Activated T-helper 1 cell treated with anti-CD3 and anti-CD28 coated beads, Interleukin-12 subunit alpha, Interleukin-12 subunit beta, Interleukin-2, Interleukin-4 antibody, amounts not matched to agents 30 ng/mL and 10 ng/mL and 1 ng/mL, durations not matched to agents 14 hours and 24 hours and 36 hours (primary cell): ENCODE measurements around the gene SUSD1. TPM values are rescaled to one million over a fixed set of nuclear protein-coding genes. Genes with fewer than 3 reads are reported as not detected.

ENCODE experiments used
- DNase-seq: peaks from one replicate; pipeline ENCODE4 v3.0.0; 2021; ENCODE audit warnings: low spot score
- H3K27ac Mint-ChIP-seq: one replicate; pipeline ENCODE4 v1.8.0; 2021; ENCODE audit warnings: mild to moderate bottlenecking, mixed read lengths
- H3K27me3 Mint-ChIP-seq: one replicate; pipeline ENCODE4 v1.8.0; 2022; ENCODE audit warnings: mild to moderate bottlenecking, moderate library complexity, mixed read lengths; ENCODE audit not compliant: insufficient read depth
- H3K36me3 Mint-ChIP-seq: one replicate; pipeline ENCODE4 v1.8.0; 2021; ENCODE audit warnings: low read depth, mixed read lengths
- H3K4me1 Mint-ChIP-seq: one replicate; pipeline ENCODE4 v1.8.0; 2021; ENCODE audit warnings: low read depth, mixed read lengths
- H3K4me3 Mint-ChIP-seq: one replicate; pipeline ENCODE4 v1.8.0; 2021; ENCODE audit warnings: mild to moderate bottlenecking, moderate library complexity, mixed read lengths
- H3K9me3 Mint-ChIP-seq: one replicate; pipeline ENCODE4 v1.8.0; 2021; ENCODE audit warnings: mixed read lengths
- intact Hi-C: fragments of 100-400 bp; cut with micrococcal nuclease; formaldehyde crosslinking; loops from one replicate; pipeline ENCODE4 v1.15.1; 2024
- total RNA-seq: library from RNA; stranded (reverse); gene quantifications from 2 replicates; pipeline ENCODE4 v1.2.3, GENCODE V29; 2022

Gene SUSD1
- total RNA-seq, 1 donor from 2014 or later: 3.7 TPM

- intact Hi-C loops: loop anchor here (10.0 kb wide), 3 partner anchors 399 to 1481 kb away; partner anchors contain the start of genes DNAJC25 and ECPAS
- Mint-ChIP-seq H3K4me1 (peaks cover 75% of the 10 kb centered on the region), H3K27me3 (peaks cover 10% of the 10 kb centered on the region), H3K27ac (no peak overlapping the region), H3K9me3 (no peaks in the 10 kb centered on the region), H3K36me3 (peaks cover 10% of the 10 kb centered on the region), H3K4me3 (no peak overlapping the region)
- DNase-seq: no peak
Observed at GRCh38 chr9:112033237-112034215, 141.6 kb downstream of the SUSD1 start.

- Mint-ChIP-seq H3K4me1 (peaks cover 75% of the 10 kb centered on the region), H3K36me3 (peaks cover 12% of the 10 kb centered on the region), H3K27ac (no peak overlapping the region), H3K27me3 (peaks cover 12% of the 10 kb centered on the region), H3K4me3 (no peak overlapping the region), H3K9me3 (no peaks in the 10 kb centered on the region)
- intact Hi-C loops: loop anchor here (1.0 to 10.0 kb wide), 4 partner anchors 40 to 1482 kb away; partner anchors contain the start of genes DNAJC25 and ECPAS
- no peak for DNase-seq
Observed at GRCh38 chr9:112032743-112033142, 142.4 kb downstream of the SUSD1 start.

GRCh38 chr9:112032009-112032408, 143.1 kb downstream of the SUSD1 start:
- intact Hi-C loops: loop anchor here (1.0 to 10.0 kb wide), 4 partner anchors 40 to 1483 kb away; partner anchors contain the start of genes DNAJC25 and ECPAS
- no peak overlapping the region for H3K4me3 Mint-ChIP-seq
- H3K27me3 Mint-ChIP-seq: peaks cover 12% of the 10 kb centered on the region
- no peak overlapping the region for H3K27ac Mint-ChIP-seq
- no peaks in the 10 kb centered on the region for H3K9me3 Mint-ChIP-seq
- H3K4me1 Mint-ChIP-seq: peaks cover 69% of the 10 kb centered on the region
- peaks cover 12% of the 10 kb centered on the region for H3K36me3 Mint-ChIP-seq
- no peak for DNase-seq

DNA sequence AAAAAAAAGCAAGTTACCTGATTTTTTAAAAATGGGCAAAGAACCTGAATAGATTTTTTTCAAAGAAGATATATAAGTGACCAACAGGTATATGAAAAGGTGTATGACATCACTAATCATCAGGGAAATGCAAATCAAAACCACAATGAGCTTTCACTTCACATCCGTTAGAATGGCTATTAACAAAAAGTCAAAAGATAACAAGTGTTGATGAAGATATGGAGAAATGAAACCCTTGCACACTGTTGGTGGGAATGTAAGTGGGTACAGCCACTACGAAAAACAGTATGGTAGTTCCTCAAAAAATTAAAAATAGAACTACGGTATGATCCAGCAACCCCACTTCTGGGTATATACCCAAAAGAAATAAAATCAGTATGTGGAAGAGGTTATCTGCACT, 143.7 kb downstream of the SUSD1 start:
- no peak overlapping the region for H3K27ac Mint-ChIP-seq
- peaks cover 66% of the 10 kb centered on the region for H3K4me1 Mint-ChIP-seq
- no peaks in the 10 kb centered on the region for H3K9me3 Mint-ChIP-seq
- H3K4me3 Mint-ChIP-seq: no peak overlapping the region
- peaks cover 12% of the 10 kb centered on the region for H3K36me3 Mint-ChIP-seq
- no peak for DNase-seq
- intact Hi-C loops: loop anchor here (10.0 kb wide), 3 partner anchors 397 to 1483 kb away; partner anchors contain the start of genes DNAJC25 and ECPAS
- H3K27me3 Mint-ChIP-seq: peaks cover 12% of the 10 kb centered on the region

- intact Hi-C loops: loop anchor here (1.0 to 10.0 kb wide), 9 partner anchors 7 to 1485 kb away; partner anchors contain the start of genes DNAJC25 and ECPAS
Observed at GRCh38 chr9:112029921-112030444, 145.1 kb downstream of the SUSD1 start.

DNA sequence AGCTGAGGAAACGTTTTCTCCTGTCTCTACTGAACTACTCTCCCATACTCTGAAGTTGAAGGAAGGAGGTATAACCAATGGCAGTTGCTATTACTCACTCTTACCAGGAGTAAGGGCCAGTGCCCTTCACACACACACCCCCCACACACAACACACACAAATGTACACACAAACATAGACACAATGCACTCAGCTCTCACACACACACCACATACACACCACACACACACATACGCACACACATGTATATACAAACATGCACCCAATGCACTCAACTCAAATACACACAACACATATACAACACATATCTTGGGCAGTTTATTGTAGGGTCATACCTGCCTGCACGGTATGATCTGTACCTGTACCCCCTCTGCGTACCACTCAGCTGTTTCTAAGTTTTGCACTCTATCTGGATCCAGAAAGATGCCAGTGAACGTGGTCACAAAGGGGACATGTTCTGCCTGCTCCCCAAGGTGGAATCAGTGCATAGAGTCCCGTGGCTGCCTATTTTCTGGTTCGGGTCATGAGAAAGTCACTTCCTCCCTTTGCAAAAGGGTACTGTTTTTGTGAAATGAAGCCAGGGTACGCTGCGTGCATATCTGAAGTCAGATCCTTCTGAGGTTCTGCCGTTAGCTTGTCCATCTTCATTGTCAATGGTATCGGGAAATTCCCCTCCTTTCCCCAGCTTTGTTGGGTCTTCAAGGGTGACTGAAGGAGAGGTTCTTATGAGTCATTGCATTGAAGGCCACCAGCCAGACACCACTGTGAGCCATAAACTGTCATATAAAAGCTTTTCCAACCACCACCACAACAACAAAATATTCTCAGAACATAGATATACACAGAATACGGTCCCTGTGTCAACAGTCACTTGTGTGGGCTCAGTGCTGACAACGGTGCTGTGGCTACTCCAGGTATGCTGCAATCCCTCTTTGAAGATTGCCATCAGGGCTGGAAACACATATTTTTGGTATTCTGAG, 146.6 kb downstream of the SUSD1 start:
- DNase-seq: peak; percentile 6
- Mint-ChIP-seq H3K36me3 (peaks cover 9% of the 10 kb centered on the region), H3K4me3 (peak overlapping the region; percentile 5), H3K9me3 (no peaks in the 10 kb centered on the region), H3K27ac (peak overlapping the region; percentile 49), H3K4me1 (peaks cover 48% of the 10 kb centered on the region), H3K27me3 (peaks cover 4% of the 10 kb centered on the region)
- intact Hi-C loops: loop anchor here (1.0 to 5.0 kb wide), 7 partner anchors 7 to 130 kb away; no protein-coding TSS in a partner anchor

More at GRCh38 chr9:112029921-112030444, 145.1 kb downstream of the SUSD1 start:
- Mint-ChIP-seq H3K27me3 (peaks cover 11% of the 10 kb centered on the region), H3K36me3 (peaks cover 10% of the 10 kb centered on the region), H3K4me3 (peak overlapping the region; percentile 1), H3K27ac (peak overlapping the region; percentile 36), H3K9me3 (no peaks in the 10 kb centered on the region), H3K4me1 (peaks cover 61% of the 10 kb centered on the region)
- DNase-seq: no peak

DNA sequence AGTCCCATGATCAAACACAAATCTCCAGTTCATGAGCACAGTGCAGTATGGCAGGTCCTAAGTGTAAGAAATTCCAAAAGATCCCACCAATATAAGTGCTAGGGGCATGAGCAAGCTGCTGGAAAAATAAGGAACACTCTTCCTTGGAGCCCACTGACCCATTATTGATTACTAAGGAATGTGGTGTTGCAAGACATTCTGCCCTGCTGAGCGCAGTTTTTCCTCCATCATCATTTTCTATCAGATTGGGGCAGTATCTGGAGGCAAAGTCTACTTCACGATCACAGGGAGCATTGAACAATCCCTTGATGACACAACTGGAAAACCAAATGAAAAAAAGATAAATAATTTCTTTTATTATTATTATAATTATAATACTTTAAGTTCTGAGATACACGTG, 149.2 kb downstream of the SUSD1 start:
- no peaks in the 10 kb centered on the region for H3K9me3 Mint-ChIP-seq
- DNase-seq: no peak
- intact Hi-C loops: loop anchor here (5.0 kb wide), 1 partner anchor 36 kb away; no protein-coding TSS in a partner anchor
- H3K36me3 Mint-ChIP-seq: peaks cover 2% of the 10 kb centered on the region
- H3K4me3 Mint-ChIP-seq: no peak overlapping the region
- peaks cover 34% of the 10 kb centered on the region for H3K4me1 Mint-ChIP-seq
- H3K27me3 Mint-ChIP-seq: peaks cover 8% of the 10 kb centered on the region
- no peak overlapping the region for H3K27ac Mint-ChIP-seq

DNA sequence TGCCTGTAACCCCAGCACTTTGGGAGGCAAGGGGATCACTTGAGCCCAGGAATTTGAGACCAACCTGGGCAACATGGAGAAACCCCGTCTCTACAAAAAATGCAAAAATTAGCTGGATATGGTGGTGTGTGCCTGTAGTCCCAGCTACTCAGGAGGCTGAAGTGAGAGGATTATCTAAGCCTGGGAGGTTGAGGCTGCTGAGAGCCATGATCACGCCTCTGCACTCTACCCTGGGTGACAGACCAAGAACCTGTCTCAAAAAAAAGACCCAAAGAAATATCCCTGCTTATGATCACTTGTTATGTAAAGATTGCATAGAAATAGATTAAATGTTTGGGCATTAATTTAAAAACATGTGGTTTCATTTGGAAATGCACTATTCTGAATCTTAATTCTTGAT, 153.4 kb downstream of the SUSD1 start:
- no peak for DNase-seq
- Mint-ChIP-seq H3K27ac (no peak overlapping the region), H3K9me3 (no peaks in the 10 kb centered on the region), H3K27me3 (peaks cover 21% of the 10 kb centered on the region), H3K4me3 (no peak overlapping the region), H3K36me3 (no peaks in the 10 kb centered on the region), H3K4me1 (peaks cover 11% of the 10 kb centered on the region)
- intact Hi-C loops: loop anchor here (1.0 kb wide), 1 partner anchor 8 kb away; no protein-coding TSS in a partner anchor

- Mint-ChIP-seq H3K4me3 (no peak overlapping the region), H3K36me3 (no peaks in the 10 kb centered on the region), H3K27ac (no peak overlapping the region), H3K9me3 (no peaks in the 10 kb centered on the region), H3K27me3 (peaks cover 25% of the 10 kb centered on the region), H3K4me1 (peaks cover 11% of the 10 kb centered on the region)
- no peak for DNase-seq
- intact Hi-C loops: loop anchor here (1.0 kb wide), 1 partner anchor 8 kb away; no protein-coding TSS in a partner anchor
Observed at GRCh38 chr9:112020680-112021596, 154.2 kb downstream of the SUSD1 start.

- H3K9me3 Mint-ChIP-seq: no peaks in the 10 kb centered on the region
- intact Hi-C loops: no loop called here
Observed at GRCh38 chr9:112017878-112018277, 157.2 kb downstream of the SUSD1 start.

GRCh38 chr9:112015736-112016135, 159.4 kb downstream of the SUSD1 start:
- Mint-ChIP-seq H3K4me1 (peaks cover 25% of the 10 kb centered on the region), H3K36me3 (no peaks in the 10 kb centered on the region), H3K27me3 (peaks cover 34% of the 10 kb centered on the region), H3K4me3 (no peak overlapping the region), H3K27ac (no peak overlapping the region), H3K9me3 (no peaks in the 10 kb centered on the region)
- intact Hi-C loops: no loop called here
- no peak for DNase-seq

More at GRCh38 chr9:112017878-112018277, 157.2 kb downstream of the SUSD1 start:
- peaks cover 17% of the 10 kb centered on the region for H3K4me1 Mint-ChIP-seq
- H3K36me3 Mint-ChIP-seq: no peaks in the 10 kb centered on the region
- peaks cover 33% of the 10 kb centered on the region for H3K27me3 Mint-ChIP-seq
- H3K4me3 Mint-ChIP-seq: no peak overlapping the region
- DNase-seq: no peak
- H3K27ac Mint-ChIP-seq: no peak overlapping the region
